Transverse colon (tissue), 4 donors: Measurements from ENCODE around the gene ABCC5. TPM values are rescaled to one million over a fixed set of nuclear protein-coding genes. Genes with fewer than 3 reads are reported as not detected.

Experiments used
- DNase-seq: peaks from one replicate; pipeline ENCODE4 v3.0.0-alpha.2; 2019
- H3K27ac ChIP-seq, 4 donors: fragments of 200-600 bp; sonication (generic); 2 replicates each; pipeline ENCODE4 v1.5.1; 2016 to 2018; ENCODE audit warnings: inconsistent platforms in 4 of 4
- H3K27me3 ChIP-seq: fragments of 200-600 bp; sonication (generic); 2 replicates; pipeline ENCODE4 v1.5.1; 2017; ENCODE audit warnings: inconsistent platforms
- H3K36me3 ChIP-seq, 4 donors: fragments of 200-600 bp; sonication (generic); 2 replicates each; pipeline ENCODE4 v1.5.1; 2017 to 2019; ENCODE audit warnings: inconsistent platforms in 4 of 4
- H3K4me1 ChIP-seq, 4 donors: fragments of 200-600 bp; sonication (generic); 2 replicates each; pipeline ENCODE4 v1.5.1; 2017 to 2020; ENCODE audit warnings: inconsistent platforms in 4 of 4
- H3K4me3 ChIP-seq, 4 donors: fragments of 200-600 bp; sonication (generic); 1 replicate in 1 of 4; 2 replicates in 3 of 4; pipeline versions ENCODE4 v1.5.1 to v1.6.1; 2017 to 2019; ENCODE audit warnings: inconsistent platforms in 4 of 4
- H3K9me3 ChIP-seq, 2 donors: fragments of 200-600 bp; sonication (generic); 2 replicates each; pipeline ENCODE4 v1.5.1; 2017 to 2019; ENCODE audit warnings: inconsistent platforms in 2 of 2
- EP300 ChIP-seq: sonication (generic); formaldehyde crosslinking; IDR thresholded peaks from one replicate; pipeline ENCODE4 v1.6.1; 2017; ENCODE audit warnings: antibody characterized with exemption, low read depth
- POLR2A ChIP-seq: fragments of 450-650 bp; IDR thresholded peaks from one replicate; pipeline ENCODE4 v1.6.1; 2016; ENCODE audit warnings: antibody characterized with exemption, mild to moderate bottlenecking, moderate library complexity
- POLR2AphosphoS5 ChIP-seq, 3 donors: sonication (generic); formaldehyde crosslinking; IDR thresholded peaks; one replicate each; pipeline ENCODE4 v1.6.1; 2016; ENCODE audit warnings: antibody characterized with exemption in 3 of 3
- WGBS, 2 donors: methylation state at CpG; one replicate each; pipeline ENCODE4 v1.1.5; 2018; ENCODE audit warnings: low coverage in 1 of 2; 5-methylcytosine and 5-hydroxymethylcytosine counted together
- in situ Hi-C, 4 donors: fragments of 200-750 bp; cut with MboI; loops; one replicate each; pipeline versions ENCODE4 v1.15.0 to v1.15.1; 2017; ENCODE audit warnings: low sequenced_read_pairs in 3 of 4, low pct_ligation_motif_present in 1 of 4, low pct_unique_long_range_greater_than_20kb in 1 of 4
- intact Hi-C: fragments of 100-400 bp; cut with DNase I; formaldehyde crosslinking; loops from one replicate; pipeline ENCODE4 v1.15.1; 2023; ENCODE audit warnings: low total_unique reads
- total RNA-seq, 4 donors: library from RNA; depleted of rRNA; stranded (reverse); fragments of >200 nt; gene quantifications; one replicate each; pipeline ENCODE4 v1.1.0, GENCODE V29; 2016
- TF ChIP-seq, protein P1 (sequence below), 5 experiments: fragments of 200-600 bp in 3 of 5; fragments of 450-650 bp in 2 of 5; sonication (generic) in 3 of 5; IDR thresholded peaks; 1 replicate in 2 of 5; 2 replicates in 3 of 5; pipeline ENCODE4 v1.5.1; 2016 to 2017; ENCODE audit warnings: antibody characterized with exemption in 5 of 5, inconsistent platforms in 3 of 5, mild to moderate bottlenecking in 2 of 5, moderate library complexity in 1 of 5

ABCC5 gene
- total RNA-seq, 4 donors from 2014 or later: 74.1 to 168 (median 83.8) TPM

DNA sequence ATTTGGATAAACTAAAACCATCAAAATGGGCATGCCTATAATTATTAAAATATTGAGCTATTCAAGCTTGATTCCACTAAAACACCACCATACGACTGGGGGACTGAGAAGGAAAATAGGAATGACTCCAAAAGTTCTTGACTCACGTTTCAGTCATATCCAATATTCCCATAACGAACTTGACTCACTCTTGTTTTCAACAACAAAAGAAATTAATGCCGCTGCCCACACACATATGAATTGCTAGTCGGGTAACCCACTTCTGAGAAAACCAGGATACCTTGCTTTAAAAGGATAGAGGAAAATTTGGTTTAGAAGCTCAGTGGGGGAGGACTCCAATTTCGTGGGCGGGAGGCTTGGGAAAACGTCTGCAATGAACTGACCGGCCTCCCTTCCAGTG is 40.3 kb upstream of the ABCC5 start:
- in situ Hi-C loops (no loop called here), intact Hi-C loops (no loop called here)
- Histone ChIP-seq H3K4me3 (no peak overlapping the region), H3K36me3 (no peaks in the 10 kb centered on the region), H3K27ac (no peak overlapping the region), H3K9me3 (no peaks in the 10 kb centered on the region), H3K27me3 (no peaks in the 10 kb centered on the region), H3K4me1 (no peaks in the 10 kb centered on the region)
- no peak for TF ChIP-seq POLR2A
- no peak for TF ChIP-seq POLR2AphosphoS5 (IDR thresholded peaks at IDR 0.05)
- TF ChIP-seq, protein P1, sequence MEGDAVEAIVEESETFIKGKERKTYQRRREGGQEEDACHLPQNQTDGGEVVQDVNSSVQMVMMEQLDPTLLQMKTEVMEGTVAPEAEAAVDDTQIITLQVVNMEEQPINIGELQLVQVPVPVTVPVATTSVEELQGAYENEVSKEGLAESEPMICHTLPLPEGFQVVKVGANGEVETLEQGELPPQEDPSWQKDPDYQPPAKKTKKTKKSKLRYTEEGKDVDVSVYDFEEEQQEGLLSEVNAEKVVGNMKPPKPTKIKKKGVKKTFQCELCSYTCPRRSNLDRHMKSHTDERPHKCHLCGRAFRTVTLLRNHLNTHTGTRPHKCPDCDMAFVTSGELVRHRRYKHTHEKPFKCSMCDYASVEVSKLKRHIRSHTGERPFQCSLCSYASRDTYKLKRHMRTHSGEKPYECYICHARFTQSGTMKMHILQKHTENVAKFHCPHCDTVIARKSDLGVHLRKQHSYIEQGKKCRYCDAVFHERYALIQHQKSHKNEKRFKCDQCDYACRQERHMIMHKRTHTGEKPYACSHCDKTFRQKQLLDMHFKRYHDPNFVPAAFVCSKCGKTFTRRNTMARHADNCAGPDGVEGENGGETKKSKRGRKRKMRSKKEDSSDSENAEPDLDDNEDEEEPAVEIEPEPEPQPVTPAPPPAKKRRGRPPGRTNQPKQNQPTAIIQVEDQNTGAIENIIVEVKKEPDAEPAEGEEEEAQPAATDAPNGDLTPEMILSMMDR (IDR thresholded peaks at IDR 0.05): no peak
- WGBS, 2 donors: 46 to 68% methylated on average over 3 to 9 of the region's 9 CpGs
- no peak for DNase-seq

DNA sequence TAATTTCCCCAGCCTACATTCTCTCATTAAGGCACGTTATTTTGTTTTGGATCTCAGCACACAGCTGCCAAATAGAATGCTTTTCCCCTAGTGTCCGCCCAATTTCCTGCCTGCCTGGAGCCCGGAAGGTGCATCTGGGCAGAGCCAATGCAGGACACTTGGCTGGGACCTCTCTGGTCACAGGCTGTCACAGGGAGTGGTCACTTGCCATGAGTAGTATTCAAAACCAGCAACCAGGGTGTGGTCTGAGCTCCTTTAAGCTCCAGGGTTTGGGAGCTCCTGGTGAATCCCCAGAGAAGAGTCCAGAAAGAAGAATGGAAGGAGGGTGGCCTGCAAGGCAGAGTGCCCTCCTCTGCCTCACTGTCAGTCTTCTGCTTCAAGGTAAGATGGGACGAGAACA is 35.1 kb upstream of the ABCC5 start, which contains the start of gene HTR3C:
Gene HTR3C (plus strand): TSS at position 281 of the 400 bp plus-strand sequence. CDS start 34 bp downstream, at position 315.
- Histone ChIP-seq H3K27me3 (no peaks in the 10 kb centered on the region), H3K4me3 (no peak within 1 kb of the TSS), H3K36me3 (no peaks in the 10 kb centered on the region), H3K27ac (no peak within 1 kb of the TSS), H3K9me3 (no peaks in the 10 kb centered on the region), H3K4me1 (no peaks in the 10 kb centered on the region)
- in situ Hi-C loops (no loop called here), intact Hi-C loops (no loop called here)
- no peak for TF ChIP-seq EP300
- TF ChIP-seq, protein P1 (IDR thresholded peaks at IDR 0.05): no peak
- DNase-seq: no peak
- WGBS, 2 donors: 73 to 80% methylated on average over 2 to 4 of the region's 4 CpGs

DNA sequence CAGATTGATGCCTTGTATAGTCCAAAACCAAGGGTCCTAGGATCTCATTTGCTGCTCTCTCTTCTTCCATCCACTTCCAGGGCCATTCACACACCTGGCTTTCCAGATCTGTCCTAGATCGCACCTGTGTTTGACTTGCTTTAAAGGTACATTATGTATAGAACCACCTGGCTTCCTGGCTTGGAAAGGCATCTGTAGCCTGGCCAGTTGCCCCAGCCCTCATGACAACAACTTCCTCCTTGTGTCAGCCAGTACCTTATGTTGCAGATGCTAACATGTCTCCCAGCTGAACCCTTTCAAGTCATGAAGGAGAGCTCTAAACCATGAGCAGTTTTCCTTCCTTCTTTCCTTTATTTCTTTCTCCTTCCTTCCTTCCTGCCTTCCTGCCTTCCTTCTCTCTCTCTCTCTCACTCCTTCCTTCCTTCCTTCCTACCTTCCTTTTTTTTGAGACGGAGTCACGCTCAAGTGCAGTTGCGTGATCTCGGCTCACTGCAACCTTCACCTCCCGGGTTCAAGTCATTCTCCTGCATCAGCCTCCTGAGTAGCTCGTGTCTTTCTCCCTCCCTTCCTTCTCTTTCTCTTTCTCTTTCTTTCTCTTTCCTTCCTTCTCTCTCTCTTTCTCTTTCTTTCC is 32.6 kb upstream of the ABCC5 start:
- intact Hi-C loops (no loop called here), in situ Hi-C loops (no loop called here)
- peak; percentile 12 for DNase-seq
- no peaks in the 10 kb centered on the region for H3K27me3 ChIP-seq
- H3K36me3 ChIP-seq: no peaks in the 10 kb centered on the region
- H3K27ac ChIP-seq: no peak overlapping the region
- H3K9me3 ChIP-seq: no peaks in the 10 kb centered on the region
- no peaks in the 10 kb centered on the region for H3K4me1 ChIP-seq
- H3K4me3 ChIP-seq: no peak overlapping the region
- WGBS, 2 donors: 78% methylated on average over 7 of the region's 7 CpGs; no CpG with 5 or more reads in 1 of the 2 donors
- TF ChIP-seq POLR2A (no peak), EP300 (no peak), POLR2AphosphoS5 (IDR thresholded peaks at IDR 0.05) (no peak)
- TF ChIP-seq, protein P1 (IDR thresholded peaks at IDR 0.05): no peak

DNA sequence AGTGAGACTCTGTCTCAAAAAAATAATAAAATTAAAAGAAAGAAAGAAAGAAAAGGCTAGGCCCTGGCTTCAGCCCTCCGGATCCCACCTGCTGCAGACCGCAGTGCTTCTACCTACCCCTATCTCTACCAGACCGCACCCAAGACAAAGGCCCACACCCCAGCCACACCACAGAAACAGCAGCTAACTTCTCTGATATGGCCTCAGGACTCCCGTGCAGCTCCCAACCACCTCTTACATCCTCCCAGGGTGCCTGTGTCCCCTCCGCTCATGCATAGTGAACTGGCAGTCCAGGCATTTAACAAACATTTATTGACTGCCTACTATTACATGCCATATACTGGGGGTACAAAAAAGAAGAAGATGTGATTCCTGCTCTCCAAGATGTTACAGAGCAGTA is 28.3 kb upstream of the ABCC5 start:
- in situ Hi-C loops (no loop called here), intact Hi-C loops (no loop called here)
- no peaks in the 10 kb centered on the region for H3K36me3 ChIP-seq
- H3K9me3 ChIP-seq: no peaks in the 10 kb centered on the region
- no peak for DNase-seq
- no peak overlapping the region for H3K4me3 ChIP-seq
- H3K27me3 ChIP-seq: no peaks in the 10 kb centered on the region
- H3K27ac ChIP-seq: no peak overlapping the region
- 40 to 92% methylated on average over 1 to 5 of the region's 5 CpGs for WGBS, 2 donors
- TF ChIP-seq POLR2AphosphoS5 (IDR thresholded peaks at IDR 0.05): no peak
- TF ChIP-seq, protein P1 (IDR thresholded peaks at IDR 0.05): no peak
- TF ChIP-seq POLR2A: no peak
- TF ChIP-seq EP300: no peak
- no peaks in the 10 kb centered on the region for H3K4me1 ChIP-seq
